Stimulated activated CD4-positive, alpha-beta T cell treated with anti-CD3 and anti-CD28 coated beads, Interleukin-4, amount 100 ng/mL, for 48 hours (primary cell): Measurements from ENCODE around the gene ABLIM2.
"Not testable (repeated sequence)": the region's sequence is repeated elsewhere in the genome, so short reads cannot be mapped to it uniquely, and the experiment has no call there.

Source experiments
- DNase-seq, 2 donors: peaks; one replicate each; pipeline ENCODE4 v3.0.0-alpha.2; 2020; ENCODE audit warnings: low read depth in 2 of 2

Gene ABLIM2

DNA sequence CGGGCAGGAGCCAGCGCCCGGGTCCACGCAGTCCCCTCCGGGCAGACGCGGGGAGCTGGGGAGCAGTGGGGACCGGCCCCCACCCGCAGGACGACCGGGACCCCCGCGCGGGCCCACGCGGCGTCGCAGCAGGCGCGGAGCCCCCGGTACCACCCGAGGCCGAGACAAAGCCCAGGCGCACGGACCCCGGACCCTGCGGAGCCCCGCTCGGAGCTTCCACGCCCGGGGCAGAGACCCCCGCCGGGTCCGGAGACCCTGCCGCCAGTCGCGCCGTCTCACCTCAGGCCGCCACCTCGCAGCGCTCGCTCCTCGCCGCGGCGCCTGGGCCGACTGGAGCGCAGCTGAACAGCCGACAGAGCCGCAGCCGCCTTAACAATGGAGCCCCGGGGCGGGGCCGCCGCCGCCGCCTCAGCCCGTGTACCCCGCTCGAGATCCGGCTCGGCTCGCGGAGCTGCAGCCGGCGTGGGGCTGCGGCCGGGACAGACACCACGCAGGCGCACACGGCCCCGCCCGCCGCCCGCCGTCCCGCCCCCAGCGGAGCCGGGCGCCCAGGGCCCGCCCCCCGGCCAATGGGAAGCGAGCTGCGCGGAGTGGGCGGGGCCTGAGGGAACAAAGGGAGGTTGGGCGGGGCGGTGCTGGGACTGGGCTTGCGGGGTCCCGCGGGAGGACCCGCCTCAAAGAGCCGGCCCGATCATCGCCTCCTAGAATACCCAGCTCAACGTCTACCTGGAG is 219.1 kb downstream of the ABLIM2 start, which contains the start of gene AFAP1:
Gene AFAP1, minus strand, starts transcription at position 485 of the 732 bp plus-strand sequence. CDS start 67,783 bp downstream, outside the sequence.
- DNase-seq: peak; percentile 84

- no peak for DNase-seq
Measured at GRCh38 chr4:7938609-7939376, 219.8 kb downstream of the ABLIM2 start.

- no peak for DNase-seq
Measured at GRCh38 chr4:7938266-7938608, 220.4 kb downstream of the ABLIM2 start.

- no peak for DNase-seq
Measured at GRCh38 chr4:7937006-7937405, 221.6 kb downstream of the ABLIM2 start.

- DNase-seq: no peak
Measured at GRCh38 chr4:7933651-7934510, 224.7 kb downstream of the ABLIM2 start.

- DNase-seq: no peak
Measured at GRCh38 chr4:7932287-7932686, 226.3 kb downstream of the ABLIM2 start.

DNA sequence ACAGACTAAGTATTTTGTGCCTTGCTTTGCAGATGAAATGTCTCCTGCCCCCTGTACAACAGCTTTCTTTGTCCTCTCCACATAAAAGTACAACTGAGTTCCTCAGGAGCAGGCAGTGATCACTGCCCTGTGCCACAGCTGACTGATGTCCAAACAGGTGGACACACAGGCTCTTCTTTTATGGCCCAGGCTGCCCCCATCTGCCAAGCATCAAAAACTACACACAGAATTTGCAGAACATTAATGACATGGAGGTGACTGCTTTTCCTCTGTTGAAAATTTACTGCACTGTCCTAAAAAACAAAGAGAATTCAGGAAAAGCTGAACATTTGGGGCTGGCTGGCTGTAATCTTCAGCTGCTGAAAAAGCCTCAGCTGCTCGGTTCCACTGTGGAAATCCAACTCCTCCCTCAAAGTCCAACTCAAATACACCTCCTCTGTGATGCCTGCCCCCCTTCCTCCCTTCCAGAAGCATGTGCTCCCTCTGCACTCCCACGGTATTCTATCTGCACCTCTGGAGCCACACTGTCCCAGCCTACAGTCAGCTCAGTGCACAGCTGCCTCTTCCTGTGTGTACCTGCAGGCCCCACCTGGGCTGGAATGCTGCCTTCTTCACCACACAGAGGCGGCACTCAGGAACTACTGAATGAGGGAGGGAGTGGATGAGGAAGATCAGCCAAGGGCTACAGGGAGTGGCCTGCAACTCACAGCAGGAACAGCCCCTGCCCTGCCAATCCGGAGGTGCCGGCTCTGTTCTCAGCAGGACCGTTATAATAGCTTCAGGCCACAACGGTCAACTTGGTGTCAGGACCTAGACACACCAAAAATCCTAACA is 229.3 kb downstream of the ABLIM2 start:
- DNase-seq: no peak

- DNase-seq: no peak
Measured at GRCh38 chr4:7928711-7929110, 229.9 kb downstream of the ABLIM2 start.

DNA sequence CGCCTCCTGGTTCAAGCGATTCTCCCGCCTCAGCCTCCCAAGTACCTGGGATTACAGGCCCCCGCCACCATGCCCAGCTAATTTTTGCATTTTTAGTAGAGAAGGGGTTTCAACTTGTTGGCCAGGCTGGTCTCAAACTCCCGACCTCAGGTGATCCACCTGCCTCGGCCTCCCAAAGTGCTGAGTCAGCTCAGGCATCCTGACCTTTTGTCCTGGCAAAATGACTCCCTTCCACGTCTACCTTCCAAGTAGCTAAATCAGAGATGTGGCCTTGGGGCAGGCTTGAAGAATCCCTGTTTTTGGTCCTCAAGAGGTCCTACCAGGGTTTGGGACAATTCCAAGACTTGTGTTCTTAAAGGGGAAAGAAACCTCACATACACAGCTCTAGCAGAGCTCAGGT is 231.8 kb downstream of the ABLIM2 start:
- no peak for DNase-seq

GRCh38 chr4:7924570-7924969 is 234.0 kb downstream of the ABLIM2 start:
- no peak for DNase-seq

DNA sequence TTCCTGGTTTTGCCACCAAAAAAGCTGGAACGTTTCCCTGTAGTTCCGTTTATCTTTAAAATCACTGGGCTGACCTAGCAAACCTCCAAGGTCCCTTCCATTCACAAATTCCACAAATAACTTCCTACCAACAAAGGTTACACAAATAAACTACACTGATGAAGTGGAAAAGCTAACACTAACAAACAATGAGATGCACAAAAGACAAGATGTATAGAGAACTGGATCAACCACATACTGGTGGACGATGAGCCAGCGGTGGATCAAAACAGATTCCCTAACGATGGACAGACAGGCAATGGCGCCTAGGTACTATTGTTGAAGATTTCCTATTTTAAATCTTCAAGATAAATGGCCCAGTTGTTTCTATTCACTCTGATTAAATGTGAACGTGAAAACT is 234.4 kb downstream of the ABLIM2 start:
- no peak for DNase-seq

DNA sequence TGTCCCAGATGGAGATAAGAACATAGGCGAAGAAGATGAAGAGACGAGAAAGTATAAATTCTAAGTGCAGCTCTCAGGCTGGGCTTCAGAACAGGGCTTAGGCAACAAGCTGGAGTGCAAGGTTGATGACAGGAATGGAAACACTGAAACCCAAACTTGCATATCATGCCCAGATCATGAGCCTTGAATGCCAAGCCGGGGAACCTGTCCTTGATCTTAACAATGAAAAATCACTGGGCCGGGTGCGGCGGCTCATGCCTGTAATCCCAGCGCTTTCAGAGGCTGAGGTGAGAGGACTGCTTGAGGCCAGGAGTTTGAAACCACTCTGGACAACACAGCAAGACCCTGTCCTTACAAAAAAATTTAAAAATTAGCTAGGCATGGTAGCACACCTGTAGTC is 236.1 kb downstream of the ABLIM2 start:
- DNase-seq: no peak

DNA sequence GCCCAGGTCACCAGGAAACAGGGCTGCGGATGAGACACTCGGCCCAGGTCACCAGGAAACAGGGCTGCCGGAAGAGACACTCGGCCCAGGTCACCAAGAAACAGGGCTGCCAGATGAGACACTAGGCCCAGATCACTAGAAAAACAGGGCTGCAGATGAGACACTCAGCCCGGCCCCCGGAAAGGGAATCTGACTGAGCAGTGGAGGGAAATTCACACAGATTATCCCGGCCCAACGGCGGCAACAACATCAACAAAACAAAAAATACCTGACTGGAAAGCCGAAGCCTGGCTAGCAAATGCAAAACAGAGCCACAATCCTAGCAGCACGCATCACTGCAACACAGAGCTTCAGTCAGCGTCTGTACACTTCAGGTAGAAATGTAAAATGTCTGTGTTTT is 239.6 kb downstream of the ABLIM2 start:
- DNase-seq: no peak

- not testable (repeated sequence) for DNase-seq
Measured at GRCh38 chr4:7918187-7918586, 240.4 kb downstream of the ABLIM2 start.

- DNase-seq: no peak
Measured at GRCh38 chr4:7917669-7918068, 240.9 kb downstream of the ABLIM2 start.

DNA sequence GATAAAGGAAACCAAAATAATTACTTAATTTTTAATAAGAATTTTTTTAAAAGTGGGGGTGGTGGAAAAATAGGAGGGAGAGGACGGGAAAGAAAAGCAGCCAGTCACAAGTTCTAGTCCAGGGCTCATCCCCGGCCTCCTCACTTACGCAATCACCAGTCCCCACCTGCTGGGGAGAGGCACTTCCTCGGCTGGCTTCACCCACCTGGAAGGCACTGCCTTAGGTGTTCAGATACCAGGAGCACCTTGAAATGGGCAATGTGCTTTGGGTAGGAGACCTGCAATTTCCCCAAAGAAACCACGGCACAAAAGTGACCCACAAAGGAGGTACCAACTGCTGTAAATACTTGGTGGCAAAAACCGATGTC is 242.8 kb downstream of the ABLIM2 start:
- no peak for DNase-seq
